ENCODE data around the gene ALDOC. TPM values are rescaled to one million over a fixed set of nuclear protein-coding genes. Genes with fewer than 3 reads are reported as not detected.

The ALDOC gene
- total RNA-seq, 1 experiment from 2014 or later, result 53.2 TPM

DNA sequence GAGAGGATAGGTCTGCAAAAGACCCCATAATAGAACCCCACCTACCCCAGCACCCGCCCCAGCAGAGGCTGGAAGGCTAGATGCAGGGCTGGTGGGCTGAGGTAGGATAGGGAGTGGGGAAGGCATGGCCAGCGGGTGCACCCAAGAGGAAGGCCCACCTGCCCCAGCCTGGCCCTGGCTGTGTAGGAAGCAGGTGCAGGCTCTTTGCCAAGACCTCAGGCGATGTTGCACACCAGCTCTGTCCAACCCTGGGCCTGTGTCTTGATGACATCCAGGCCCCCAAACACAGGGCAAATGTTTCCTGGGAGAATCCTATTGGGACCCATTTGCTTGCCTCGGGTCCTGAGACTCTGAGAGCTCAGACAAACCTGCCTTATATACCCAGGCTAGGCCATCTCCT, 36.5 kb downstream of the ALDOC start:
- H3K27me3 ChIP-seq (ENCODE audit: insufficient read depth, low read length), result no peaks in the 10 kb centered on the region
- H2AFZ ChIP-seq (ENCODE audit: low read length), result no peak overlapping the region
- no peak overlapping the region for H2BK20ac ChIP-seq (ENCODE audit: low read depth, low read length, poor library complexity, severe bottlenecking)
- no peaks in the 10 kb centered on the region for H3K23me2 ChIP-seq (ENCODE audit: insufficient read length, low read depth, low read length, poor library complexity, severe bottlenecking)
- H3K27ac Mint-ChIP-seq, result no peak overlapping the region
- no peaks in the 10 kb centered on the region for H3K79me2 ChIP-seq (ENCODE audit: insufficient read depth, low read length)
- H4K5ac ChIP-seq (ENCODE audit: insufficient read length, low read depth, low read length), result no peak overlapping the region
- no peaks in the 10 kb centered on the region for H3K9me3 Mint-ChIP-seq
- H2BK15ac ChIP-seq (ENCODE audit: low read depth, low read length), result no peak overlapping the region
- H3K4me2 ChIP-seq (ENCODE audit: insufficient read depth, insufficient read length, low read length), result no peak overlapping the region
- no peak overlapping the region for H3T11ph ChIP-seq (ENCODE audit: low read length)
- no peak overlapping the region for H3K4ac ChIP-seq (ENCODE audit: low read depth, low read length)
- H3K23ac ChIP-seq (ENCODE audit: insufficient read length, low read depth, low read length), result no peak overlapping the region
- H3K36me3 Mint-ChIP-seq (ENCODE audit: insufficient read depth in 1 of 3, low read depth in 3 of 3), result no peaks in the 10 kb centered on the region
- no peak overlapping the region for H2BK5ac ChIP-seq (ENCODE audit: insufficient read length, low read length)
- H3K14ac ChIP-seq (ENCODE audit: insufficient read depth, low read length), result no peak overlapping the region; the same call in 1 of the 2 replicates
- H3K27me3 Mint-ChIP-seq (ENCODE audit: low read depth), result no peaks in the 10 kb centered on the region; the same call in 1 of the 2 replicates
- no peak overlapping the region for H4K91ac ChIP-seq (ENCODE audit: insufficient read length, low read depth, low read length)
- H3K27ac ChIP-seq (ENCODE audit: insufficient read length, low read depth, low read length), result no peak overlapping the region
- H3K4me3 Mint-ChIP-seq, result no peak overlapping the region
- no peak overlapping the region for H2BK12ac ChIP-seq (ENCODE audit: insufficient read length, low read depth, low read length)
- no CpG with 5 or more reads among the region's 4 CpGs for WGBS (ENCODE audit: extremely low coverage, insufficient read length, low lambda C conversion rate)
- peaks cover 12 to 23% of the 10 kb centered on the region in 2 experiments for H3K4me1 Mint-ChIP-seq
- H2AK5ac ChIP-seq (ENCODE audit: insufficient read length, low read length), result no peak overlapping the region
- no peak overlapping the region for H3K9ac ChIP-seq (ENCODE audit: extremely low read depth, insufficient read length, low read length)
- no peaks in the 10 kb centered on the region for H4K20me1 ChIP-seq (ENCODE audit: control insufficient read depth, insufficient read depth, insufficient read length)
- no peak overlapping the region for H3K18ac ChIP-seq (ENCODE audit: insufficient read length, low read depth, low read length)
- H3K9me3 ChIP-seq (ENCODE audit: control insufficient read depth, low read depth, low read length), result no peaks in the 10 kb centered on the region
- TF ChIP-seq, protein P1, sequence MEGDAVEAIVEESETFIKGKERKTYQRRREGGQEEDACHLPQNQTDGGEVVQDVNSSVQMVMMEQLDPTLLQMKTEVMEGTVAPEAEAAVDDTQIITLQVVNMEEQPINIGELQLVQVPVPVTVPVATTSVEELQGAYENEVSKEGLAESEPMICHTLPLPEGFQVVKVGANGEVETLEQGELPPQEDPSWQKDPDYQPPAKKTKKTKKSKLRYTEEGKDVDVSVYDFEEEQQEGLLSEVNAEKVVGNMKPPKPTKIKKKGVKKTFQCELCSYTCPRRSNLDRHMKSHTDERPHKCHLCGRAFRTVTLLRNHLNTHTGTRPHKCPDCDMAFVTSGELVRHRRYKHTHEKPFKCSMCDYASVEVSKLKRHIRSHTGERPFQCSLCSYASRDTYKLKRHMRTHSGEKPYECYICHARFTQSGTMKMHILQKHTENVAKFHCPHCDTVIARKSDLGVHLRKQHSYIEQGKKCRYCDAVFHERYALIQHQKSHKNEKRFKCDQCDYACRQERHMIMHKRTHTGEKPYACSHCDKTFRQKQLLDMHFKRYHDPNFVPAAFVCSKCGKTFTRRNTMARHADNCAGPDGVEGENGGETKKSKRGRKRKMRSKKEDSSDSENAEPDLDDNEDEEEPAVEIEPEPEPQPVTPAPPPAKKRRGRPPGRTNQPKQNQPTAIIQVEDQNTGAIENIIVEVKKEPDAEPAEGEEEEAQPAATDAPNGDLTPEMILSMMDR (conservative IDR thresholded peaks at IDR 0.05), result no peak
- H3K4me1 ChIP-seq (ENCODE audit: insufficient read depth, low read length), result peaks cover 8% of the 10 kb centered on the region; the same call in 1 of the 2 replicates
- no peak overlapping the region for H4K8ac ChIP-seq (replicated peaks; ENCODE audit: insufficient read length, low read depth, low read length)
- no peak for DNase-seq
- no peak overlapping the region for H3K56ac ChIP-seq (ENCODE audit: insufficient read length, low read depth, low read length)
- no peak overlapping the region for H2BK120ac ChIP-seq (ENCODE audit: low read depth, low read length, poor library complexity, severe bottlenecking)
- no peaks in the 10 kb centered on the region for H3K79me1 ChIP-seq (ENCODE audit: insufficient read depth, low read depth, low read length, poor library complexity, severe bottlenecking)

All from H9 (cell line).